Fibroblast of mammary gland (primary cell): ENCODE measurements around the gene EDA.
"Not testable (repeated sequence)": the region's sequence is repeated elsewhere in the genome, so short reads cannot be mapped to it uniquely, and the experiment has no call there.

Experiments
- DNase-seq: peaks from one replicate; pipeline ENCODE4 v3.0.0-alpha.2; 2010; ENCODE audit warnings: low read depth
- H3K4me3 ChIP-seq: 2 replicates; pipeline ENCODE4 v1.5.1; 2011; ENCODE audit warnings: low read depth, mild to moderate bottlenecking, low read length, moderate library complexity; ENCODE audit not compliant: control insufficient read depth
- TF ChIP-seq, protein P1 (sequence below): conservative IDR thresholded peaks from 2 replicates; pipeline ENCODE4 v1.5.1; 2011; ENCODE audit warnings: low read depth, low read length, inconsistent platforms; ENCODE audit not compliant: control insufficient read depth, insufficient read depth

The EDA gene

DNA sequence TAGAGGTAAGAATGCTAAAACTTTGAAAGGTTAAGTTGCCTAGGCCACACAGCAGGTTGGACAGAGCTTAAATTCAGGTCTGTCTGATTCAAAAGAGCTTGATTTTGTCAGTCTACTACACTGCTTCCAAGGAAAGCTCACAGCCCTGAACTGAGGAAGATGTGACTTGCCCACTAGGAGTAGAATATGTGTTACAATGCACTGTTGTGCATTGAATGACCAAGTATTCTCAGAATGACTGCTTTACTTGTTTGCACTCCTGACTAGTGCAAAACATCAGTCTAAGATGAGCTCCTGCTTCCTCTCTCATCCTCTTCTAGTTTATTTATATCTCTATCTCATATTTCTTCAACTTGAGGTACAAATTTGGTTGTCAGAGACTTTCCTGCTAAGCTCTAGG is 377.6 kb downstream of the EDA start:
- H3K4me3 ChIP-seq, result no peak overlapping the region
- no peak for DNase-seq
- TF ChIP-seq, protein P1, sequence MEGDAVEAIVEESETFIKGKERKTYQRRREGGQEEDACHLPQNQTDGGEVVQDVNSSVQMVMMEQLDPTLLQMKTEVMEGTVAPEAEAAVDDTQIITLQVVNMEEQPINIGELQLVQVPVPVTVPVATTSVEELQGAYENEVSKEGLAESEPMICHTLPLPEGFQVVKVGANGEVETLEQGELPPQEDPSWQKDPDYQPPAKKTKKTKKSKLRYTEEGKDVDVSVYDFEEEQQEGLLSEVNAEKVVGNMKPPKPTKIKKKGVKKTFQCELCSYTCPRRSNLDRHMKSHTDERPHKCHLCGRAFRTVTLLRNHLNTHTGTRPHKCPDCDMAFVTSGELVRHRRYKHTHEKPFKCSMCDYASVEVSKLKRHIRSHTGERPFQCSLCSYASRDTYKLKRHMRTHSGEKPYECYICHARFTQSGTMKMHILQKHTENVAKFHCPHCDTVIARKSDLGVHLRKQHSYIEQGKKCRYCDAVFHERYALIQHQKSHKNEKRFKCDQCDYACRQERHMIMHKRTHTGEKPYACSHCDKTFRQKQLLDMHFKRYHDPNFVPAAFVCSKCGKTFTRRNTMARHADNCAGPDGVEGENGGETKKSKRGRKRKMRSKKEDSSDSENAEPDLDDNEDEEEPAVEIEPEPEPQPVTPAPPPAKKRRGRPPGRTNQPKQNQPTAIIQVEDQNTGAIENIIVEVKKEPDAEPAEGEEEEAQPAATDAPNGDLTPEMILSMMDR, result no peak

GRCh38 chrX:69995362-69996112 is 379.6 kb downstream of the EDA start:
- H3K4me3 ChIP-seq, result no peak overlapping the region
- no peak for DNase-seq
- TF ChIP-seq, protein P1, result no peak

DNA sequence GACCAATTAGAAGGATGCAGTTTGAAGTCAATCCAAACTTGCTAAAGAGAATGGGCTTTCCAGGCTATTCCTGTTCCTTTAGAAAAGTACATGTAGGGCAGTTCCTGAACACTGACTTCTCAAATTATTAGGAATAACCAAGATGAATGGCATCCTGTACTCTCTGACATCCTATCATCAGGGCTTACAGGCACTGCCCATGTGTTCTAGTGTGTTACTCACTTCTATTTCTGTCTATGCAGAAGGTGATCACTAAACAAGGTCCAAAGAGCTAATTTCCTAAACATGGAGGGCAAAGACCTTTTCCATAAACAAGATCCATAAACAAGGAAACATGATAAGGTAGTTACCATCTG is 380.2 kb downstream of the EDA start:
- no peak overlapping the region for H3K4me3 ChIP-seq
- TF ChIP-seq, protein P1, result no peak
- no peak for DNase-seq

- DNase-seq, H3K4me3 ChIP-seq: not testable (repeated sequence)
Observed at GRCh38 chrX:69998299-69998698, 382.4 kb downstream of the EDA start.

DNA sequence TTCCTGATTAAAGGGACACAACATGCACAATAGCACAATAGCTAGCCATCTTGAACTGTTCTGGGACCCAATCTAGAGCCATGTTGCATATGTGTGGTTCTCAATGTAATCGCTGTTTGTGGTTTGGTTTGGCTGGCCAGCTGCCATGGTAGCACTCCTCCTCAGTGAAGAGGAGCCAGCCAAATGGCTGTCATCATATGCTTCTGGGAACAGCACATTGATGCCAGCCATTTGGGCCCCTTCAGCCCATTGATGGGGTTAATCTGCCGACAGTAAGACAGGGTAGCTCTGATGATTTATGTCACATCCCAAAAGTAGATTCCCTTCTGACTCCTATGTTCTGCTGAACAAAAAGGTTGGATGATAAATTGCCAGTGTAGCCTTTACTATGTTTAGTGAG is 385.4 kb downstream of the EDA start:
- H3K4me3 ChIP-seq, result no peak overlapping the region
- peak; percentile 7 for DNase-seq
- TF ChIP-seq, protein P1, result no peak

GRCh38 chrX:70001708-70002341 is 385.9 kb downstream of the EDA start:
- TF ChIP-seq, protein P1, result no peak
- DNase-seq, result no peak
- no peak overlapping the region for H3K4me3 ChIP-seq

DNA sequence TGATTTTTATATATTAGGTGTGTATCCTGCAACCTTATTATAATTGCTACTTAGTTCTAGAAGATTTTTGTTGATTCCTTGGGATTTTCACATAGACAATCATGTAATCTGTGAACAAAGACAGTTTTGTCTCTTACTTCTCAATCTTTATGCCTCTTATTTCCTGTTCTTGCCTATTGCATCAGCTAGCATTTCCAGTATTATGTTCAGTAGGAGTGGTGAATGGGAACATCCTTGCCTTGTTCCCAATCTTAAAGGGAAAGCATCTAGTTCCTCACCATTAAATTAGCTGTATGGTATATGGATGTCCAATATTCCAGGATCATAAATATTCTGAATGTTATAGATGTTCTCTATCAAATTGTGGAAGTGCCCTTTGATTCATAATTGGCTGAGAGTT is 392.0 kb downstream of the EDA start:
- TF ChIP-seq, protein P1, result no peak
- DNase-seq, result no peak
- H3K4me3 ChIP-seq, result no peak overlapping the region
